GM12874 (cell line): ENCODE results near the gene CGRRF1.
A peak's percentile ranks its signal among the peaks of the same experiment; 100 is the strongest.

ENCODE experiments used
- CTCF ChIP-seq: IDR thresholded peaks from 2 replicates; pipeline ENCODE4 v1.5.1; 2011; ENCODE audit warnings: low read depth, mild to moderate bottlenecking, control low read depth, low read length, moderate library complexity; ENCODE audit not compliant: insufficient read depth

Gene CGRRF1

GRCh38 chr14:54548491-54548890, 38.8 kb downstream of the CGRRF1 start:
- no peak for TF ChIP-seq CTCF

- no peak for TF ChIP-seq CTCF
Observed at GRCh38 chr14:54549862-54550261, 40.2 kb downstream of the CGRRF1 start.

- no peak for TF ChIP-seq CTCF
Observed at GRCh38 chr14:54550514-54550913, 40.8 kb downstream of the CGRRF1 start.

- TF ChIP-seq CTCF: no peak
Observed at GRCh38 chr14:54554401-54554800, 44.7 kb downstream of the CGRRF1 start.

GRCh38 chr14:54555651-54556050, 45.9 kb downstream of the CGRRF1 start:
- TF ChIP-seq CTCF: no peak

GRCh38 chr14:54556535-54556934, 46.8 kb downstream of the CGRRF1 start:
- TF ChIP-seq CTCF: no peak

- no peak for TF ChIP-seq CTCF
Observed at GRCh38 chr14:54562334-54562733, 52.6 kb downstream of the CGRRF1 start.

- TF ChIP-seq CTCF: peak; percentile 40; the same call in 1 of the 2 replicates
Observed at GRCh38 chr14:54564071-54564867, 54.6 kb downstream of the CGRRF1 start.
